Thoracic aorta endothelial cell (primary cell): ENCODE results near the gene RDM1. TPM values are rescaled to one million over a fixed set of nuclear protein-coding genes. Genes with fewer than 3 reads are reported as not detected.

Experiments used
- small RNA-seq: library from RNA; depleted of rRNA; stranded (forward); fragments of <200 nt; gene quantifications from one replicate; pipeline ENCODE3, GENCODE V24; 2012
- total RNA-seq: library from RNA; depleted of rRNA; stranded (reverse); fragments of >200 nt; gene quantifications from 2 replicates; pipeline ENCODE4 v1.2.3, GENCODE V29; 2012

The RDM1 gene
- total RNA-seq = 0.40 and 0.72 TPM in 2 replicates

DNA sequence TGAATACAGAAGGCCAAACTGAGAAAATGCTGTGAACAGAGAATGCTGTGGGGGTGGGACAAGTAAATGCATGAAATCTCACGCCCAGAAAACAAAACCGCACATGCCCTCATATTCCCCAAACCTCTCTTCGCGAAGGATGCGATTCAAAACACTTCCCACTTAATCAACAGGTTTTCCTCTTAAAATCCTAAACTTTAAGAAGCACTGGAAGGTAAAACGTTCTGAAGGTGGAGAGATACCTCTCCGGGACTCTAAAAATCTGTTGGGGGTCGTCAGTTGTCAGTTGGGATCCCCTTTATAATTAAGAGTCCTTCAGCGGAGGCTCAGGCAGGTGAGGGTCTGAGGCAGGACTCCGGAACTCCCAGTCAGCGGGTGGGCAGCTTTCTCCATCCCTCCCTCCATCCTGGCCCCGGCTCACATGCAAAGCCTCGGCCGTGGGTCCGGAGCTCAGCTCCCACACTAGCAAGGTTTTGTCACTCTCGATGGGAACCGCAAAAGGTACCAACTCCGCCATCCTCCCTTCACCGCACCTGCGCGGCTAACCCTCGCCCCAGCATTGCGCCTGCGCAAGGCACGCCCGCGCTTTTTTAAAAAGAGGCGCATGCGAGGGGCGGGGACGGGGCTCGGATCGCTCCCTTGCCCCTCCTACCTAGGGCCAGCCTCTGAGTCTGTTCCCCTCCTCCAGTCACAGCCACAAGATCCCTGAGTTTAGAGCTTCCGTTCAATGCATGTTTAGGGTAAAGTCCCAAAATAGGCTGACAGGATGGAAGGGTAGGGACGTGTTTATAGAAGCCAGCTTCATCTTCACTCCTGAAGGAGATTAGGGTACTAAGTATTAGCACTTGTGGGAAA, at the start of gene RDM1:
RDM1 (minus strand) TSS at position 563 of the 855 bp plus-strand sequence; CDS start at position 517, 46 bp downstream.

DNA sequence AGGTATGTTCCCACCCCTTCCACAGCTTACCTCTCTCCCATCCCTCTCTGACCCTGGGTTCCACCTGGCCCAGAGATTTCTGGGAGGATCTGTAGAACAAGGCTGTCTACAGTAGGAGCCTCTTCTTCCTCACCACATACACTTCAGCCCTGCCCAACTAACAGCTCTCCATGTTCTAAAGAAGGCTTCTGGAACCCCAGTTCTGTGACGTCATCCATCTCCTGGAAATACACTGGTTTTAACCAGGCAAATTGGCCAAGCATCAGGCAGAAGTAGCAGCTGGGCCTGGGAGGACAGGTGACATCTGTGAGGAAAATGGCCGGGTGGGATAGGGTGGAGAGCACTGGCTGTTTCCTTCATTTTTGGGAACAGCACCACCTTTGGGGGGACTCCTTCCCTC, 13.0 kb upstream of the RDM1 start, which contains the start of gene LYZL6:
LYZL6 (minus strand) TSS at position 177 of the 400 bp plus-strand sequence. CDS start 4,357 bp downstream, outside the sequence.

GRCh38 chr17:35879773-35880654, 50.6 kb downstream of the RDM1 start, which contains the start of gene CCL5:
TSS of gene CCL5 (minus strand) at chr17:35880360.

DNA sequence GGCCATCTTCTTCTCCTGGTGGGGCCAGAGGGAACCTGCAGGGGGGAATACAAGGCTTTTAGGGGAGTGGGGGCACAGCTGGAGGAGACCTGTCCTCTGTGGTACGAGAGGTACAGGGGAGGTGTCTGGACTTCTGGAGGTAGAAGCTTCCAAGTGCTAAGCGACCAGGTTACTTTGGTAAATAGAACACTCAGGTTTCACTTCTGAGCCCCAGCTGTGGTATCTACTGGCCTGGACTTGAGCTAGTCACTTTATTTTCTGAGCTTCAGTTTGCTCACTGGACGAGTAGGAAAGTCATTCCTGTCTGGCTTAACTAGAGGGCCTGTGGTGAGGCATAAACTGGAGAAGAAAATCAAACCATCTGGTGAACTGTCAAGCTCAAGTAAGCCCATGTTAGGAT, 61.8 kb downstream of the RDM1 start, which contains the start of gene HEATR9:
HEATR9 (minus strand) TSS at position 155 of the 400 bp plus-strand sequence; CDS start at position 6, 149 bp downstream.

Small RNAs within 50 kb of the gene (small RNA-seq; reads per million reads assigned to genes)
- gene RF00100 = 513 reads per million, percentile 99 among the genes with 10 or more reads in this experiment

Other genes starting within 250 kb of the RDM1 start
- gene RASL10B, start 199.1 kb downstream of the RDM1 start, total RNA-seq = 0.13 and 0.22 TPM in 2 replicates
- gene GAS2L2, start 177.5 kb downstream of the RDM1 start, total RNA-seq = not detected in 2 replicates
- gene C17orf50, start 169.9 kb downstream of the RDM1 start, total RNA-seq = not detected in 2 replicates
- gene MMP28, start 135.1 kb downstream of the RDM1 start, total RNA-seq = 2.5 and 4.0 TPM in 2 replicates
- gene TAF15, start 121.3 kb downstream of the RDM1 start, total RNA-seq = 96.1 and 124 TPM in 2 replicates
- gene HEATR9, start 61.9 kb downstream of the RDM1 start, total RNA-seq = not detected in 2 replicates
- gene CCL5, start 50.4 kb downstream of the RDM1 start, total RNA-seq = not detected in 2 replicates
- gene LYZL6, start 12.9 kb upstream of the RDM1 start, total RNA-seq = not detected in 2 replicates
- gene CCL16, start 50.7 kb upstream of the RDM1 start, total RNA-seq = 1.1 and 1.5 TPM in 2 replicates
- gene CCL14, start 56.0 kb upstream of the RDM1 start, total RNA-seq = 30.2 and 51.3 TPM in 2 replicates
- not detected in 2 replicates for gene CCL15, start 70.8 kb upstream of the RDM1 start, total RNA-seq
- gene CCL23, start 87.2 kb upstream of the RDM1 start, total RNA-seq = 2.4 and 5.9 TPM in 2 replicates
- gene CCL18, start 133.5 kb upstream of the RDM1 start, total RNA-seq = not detected in 2 replicates
- not detected in 2 replicates for gene CCL3, start 159.4 kb upstream of the RDM1 start, total RNA-seq
- not detected in 2 replicates for gene CCL4, start 173.1 kb upstream of the RDM1 start, total RNA-seq
- 0.93 and 1.1 TPM in 2 replicates for gene TBC1D3B, start 245.9 kb upstream of the RDM1 start, total RNA-seq